Right atrium auricular region (tissue), 2 donors: Measurements from ENCODE around the gene TLK2. TPM values are rescaled to one million over a fixed set of nuclear protein-coding genes. Genes with fewer than 3 reads are reported as not detected.
"Not testable (repeated sequence)": the region's sequence is repeated elsewhere in the genome, so short reads cannot be mapped to it uniquely, and the experiment has no call there.

Experiments
- DNase-seq: peaks from one replicate; pipeline ENCODE4 v3.0.0-alpha.2; 2019; ENCODE audit warnings: low spot score
- H3K27ac ChIP-seq, 2 donors: fragments of 200-600 bp; sonication (generic); 1 replicate in 1 of 2; 2 replicates in 1 of 2; pipeline ENCODE4 v1.5.1; 2016 to 2019
- H3K27me3 ChIP-seq, 2 donors: fragments of 200-600 bp; sonication (generic); one replicate each; pipeline versions ENCODE4 v1.5.1 to v1.6.0; 2017 to 2019
- H3K36me3 ChIP-seq: fragments of 200-600 bp; sonication (generic); one replicate; pipeline ENCODE4 v1.5.1; 2016
- H3K4me1 ChIP-seq, 2 donors: fragments of 200-600 bp; sonication (generic); one replicate each; pipeline versions ENCODE4 v1.5.1 to v1.6.0; 2017 to 2019
- H3K4me3 ChIP-seq, 2 donors: fragments of 200-600 bp; sonication (generic); 1 replicate in 1 of 2; 2 replicates in 1 of 2; pipeline ENCODE4 v1.5.1; 2017 to 2019; ENCODE audit warnings: mild to moderate bottlenecking in 1 of 2, moderate library complexity in 1 of 2
- H3K9me3 ChIP-seq, 2 donors: fragments of 200-600 bp; sonication (generic); one replicate each; pipeline ENCODE4 v1.5.1; 2019
- CTCF ChIP-seq, 2 donors: fragments of 200-600 bp; sonication (generic); IDR thresholded peaks; one replicate each; pipeline ENCODE4 v1.5.1; 2019; ENCODE audit warnings: antibody characterized with exemption in 2 of 2
- total RNA-seq, 2 donors: library from RNA; depleted of rRNA; stranded (reverse); fragments of >200 nt; gene quantifications; one replicate each; pipeline ENCODE4 v1.1.0, GENCODE V29; 2016

Gene TLK2
- total RNA-seq, 2 donors from 2014 or later = 22.3 to 28.3 TPM

DNA sequence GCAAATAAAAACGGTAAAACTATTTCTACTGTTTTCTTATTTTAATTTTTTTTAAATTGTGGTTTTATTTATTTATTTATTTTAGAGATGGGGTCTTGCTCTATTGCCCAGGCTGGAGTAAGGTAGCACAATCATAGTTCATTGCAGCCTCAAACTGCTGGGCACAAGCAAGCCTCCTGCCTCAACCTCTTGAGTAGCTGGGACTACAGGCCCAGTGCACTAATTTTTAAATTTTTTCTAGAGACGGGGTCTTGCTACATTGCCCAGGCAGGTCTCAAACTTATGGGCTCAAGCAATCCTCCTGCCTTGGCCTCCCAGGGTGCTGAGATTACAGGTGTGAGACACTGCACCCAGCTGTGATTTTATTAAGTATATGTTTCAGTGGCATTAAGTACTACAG lies 102.3 kb downstream of the TLK2 start:
- H3K9me3 ChIP-seq = no peaks in the 10 kb centered on the region
- H3K4me3 ChIP-seq = no peak overlapping the region
- no peaks in the 10 kb centered on the region for H3K27me3 ChIP-seq
- H3K4me1 ChIP-seq = no peaks in the 10 kb centered on the region
- H3K27ac ChIP-seq = no peak overlapping the region
- H3K36me3 ChIP-seq = peaks cover 22% of the 10 kb centered on the region
- no peak for TF ChIP-seq CTCF (IDR thresholded peaks at IDR 0.05)
- no peak for DNase-seq

DNA sequence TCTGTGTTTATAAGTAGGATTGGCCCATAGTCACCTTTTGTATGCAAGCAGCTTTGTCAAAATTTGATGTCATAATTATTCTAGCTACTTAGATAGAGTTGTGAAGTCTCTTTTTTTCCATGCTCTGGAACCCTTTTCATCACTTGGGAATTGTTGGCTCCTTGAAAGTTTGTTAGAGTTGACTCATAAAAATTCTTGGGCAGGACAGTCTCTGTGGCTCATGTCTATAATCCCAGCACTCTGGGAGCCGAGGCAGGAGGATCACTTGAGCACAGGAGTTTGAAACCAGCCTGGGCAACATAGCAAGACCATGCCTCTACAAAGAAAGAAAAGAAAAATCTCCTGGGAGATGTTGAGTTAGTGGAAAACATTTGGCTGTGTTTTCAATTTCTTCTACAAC lies 103.1 kb downstream of the TLK2 start:
- H3K9me3 ChIP-seq = no peaks in the 10 kb centered on the region
- H3K27ac ChIP-seq = peak overlapping the region in 1 of 2 donors; percentile 22
- TF ChIP-seq CTCF (IDR thresholded peaks at IDR 0.05) = no peak
- peaks cover 23% of the 10 kb centered on the region for H3K36me3 ChIP-seq
- no peaks in the 10 kb centered on the region for H3K4me1 ChIP-seq
- no peaks in the 10 kb centered on the region for H3K27me3 ChIP-seq
- H3K4me3 ChIP-seq = no peak overlapping the region
- no peak for DNase-seq

GRCh38 chr17:62587554-62587953 lies 108.9 kb downstream of the TLK2 start:
- H3K27ac ChIP-seq = no peak overlapping the region
- H3K4me1 ChIP-seq = peaks cover 0 to 7% of the 10 kb centered on the region in 2 donors
- TF ChIP-seq CTCF (IDR thresholded peaks at IDR 0.05) = no peak
- H3K36me3 ChIP-seq = peaks cover 11% of the 10 kb centered on the region
- no peaks in the 10 kb centered on the region for H3K9me3 ChIP-seq
- H3K27me3 ChIP-seq = no peaks in the 10 kb centered on the region
- no peak for DNase-seq
- H3K4me3 ChIP-seq = no peak overlapping the region

DNA sequence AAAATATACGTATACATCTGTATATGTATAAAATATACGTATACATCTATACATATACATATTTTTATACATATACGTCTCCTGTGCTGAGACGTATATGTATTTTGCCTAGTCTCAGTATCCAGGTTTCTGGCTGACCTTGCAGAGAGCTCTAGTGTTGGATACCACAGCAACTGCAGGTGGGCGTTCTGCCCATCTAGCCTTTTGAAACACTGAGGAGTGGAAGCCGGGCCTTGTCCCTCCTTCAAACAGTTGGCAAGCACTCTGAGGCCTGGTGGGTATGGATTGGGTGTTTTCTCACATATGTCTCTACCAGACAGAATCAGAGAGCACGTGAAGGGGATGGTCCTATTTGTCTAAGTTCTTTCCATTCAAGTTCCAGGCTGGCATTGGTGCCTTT lies 109.5 kb downstream of the TLK2 start:
- Histone ChIP-seq H3K36me3 (peaks cover 11% of the 10 kb centered on the region), H3K9me3 (no peaks in the 10 kb centered on the region), H3K27me3 (no peaks in the 10 kb centered on the region), H3K4me3 (no peak overlapping the region), H3K27ac (peak overlapping the region in 1 of 2 donors; percentile 37), H3K4me1 (peaks cover 0 to 7% of the 10 kb centered on the region in 2 donors)
- DNase-seq = no peak
- no peak for TF ChIP-seq CTCF (IDR thresholded peaks at IDR 0.05)

- Histone ChIP-seq H3K4me3 (no peak overlapping the region), H3K9me3 (no peaks in the 10 kb centered on the region), H3K27ac (no peak overlapping the region), H3K4me1 (peaks cover 0 to 7% of the 10 kb centered on the region in 2 donors), H3K27me3 (no peaks in the 10 kb centered on the region), H3K36me3 (peaks cover 18% of the 10 kb centered on the region)
- DNase-seq = no peak
- no peak for TF ChIP-seq CTCF (IDR thresholded peaks at IDR 0.05)
Observed at GRCh38 chr17:62591333-62591732, 112.7 kb downstream of the TLK2 start.

GRCh38 chr17:62591822-62592221 lies 113.2 kb downstream of the TLK2 start:
- DNase-seq, H3K4me3 ChIP-seq, H3K4me1 ChIP-seq, H3K9me3 ChIP-seq, H3K27me3 ChIP-seq, H3K27ac ChIP-seq: not testable (repeated sequence)
- H3K36me3 ChIP-seq = peaks cover 18% of the 10 kb centered on the region
